HG03280 (cell line): ENCODE measurements around the gene ATP6V0A4.
"Not testable (repeated sequence)": the region's sequence is repeated elsewhere in the genome, so short reads cannot be mapped to it uniquely, and the experiment has no call there.

Source experiments
- ATAC-seq: cut with Tn5 transposase; IDR thresholded peaks from one replicate; pipeline ENCODE4 v1.9.1; 2021; ENCODE audit warnings: mild to moderate bottlenecking, moderate library complexity; ENCODE audit not compliant: unreplicated experiment

Gene ATP6V0A4

GRCh38 chr7:138705167-138705566, 92.8 kb downstream of the ATP6V0A4 start:
- ATAC-seq = no peak

DNA sequence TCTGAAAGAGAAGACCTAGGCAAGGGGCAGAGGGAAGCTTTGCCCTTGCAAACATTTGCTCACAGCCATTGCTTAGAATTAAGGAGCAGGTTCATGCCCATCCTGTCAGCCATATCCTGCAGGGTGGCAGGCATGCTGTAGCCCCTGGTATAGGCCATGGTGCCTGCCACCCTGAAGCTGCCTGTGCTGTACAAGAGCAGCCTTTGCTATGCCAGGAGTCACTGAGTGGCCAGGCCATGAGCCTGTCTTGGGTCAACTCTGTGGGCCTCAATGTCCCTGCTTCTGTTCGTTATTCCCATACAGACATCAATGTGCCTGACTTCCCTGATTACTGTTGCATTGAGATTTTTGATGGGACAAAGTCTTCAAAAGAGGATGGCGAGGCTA, 96.5 kb downstream of the ATP6V0A4 start:
- no peak for ATAC-seq

- ATAC-seq = no peak
These were observed 97.0 kb downstream of the ATP6V0A4 start, which contains the start of gene SVOPL for GRCh38 chr7:138700857-138701536. Gene SVOPL, minus strand, starts transcription at chr7:138701362. Its CDS starts 22,317 bp downstream, at chr7:138679045.

DNA sequence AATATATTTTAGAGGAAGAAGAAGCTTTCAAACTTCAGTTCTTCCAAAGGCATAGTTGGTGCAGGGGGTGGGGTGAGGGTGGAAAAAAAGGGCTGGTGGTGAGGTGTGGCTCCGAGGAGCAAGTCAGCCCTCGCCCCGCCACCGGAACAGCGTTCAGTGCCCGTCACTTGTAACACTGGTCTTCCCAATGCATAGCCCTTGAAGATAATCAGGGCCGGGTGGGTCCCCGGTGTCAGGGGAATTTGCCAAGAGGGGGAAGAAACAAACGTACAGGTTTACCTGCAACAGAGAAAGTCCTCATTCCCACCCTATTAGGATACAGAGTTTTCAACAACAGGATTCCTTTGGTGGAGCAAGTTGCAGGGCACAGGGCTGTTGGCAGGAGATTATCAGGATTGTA, 98.3 kb downstream of the ATP6V0A4 start:
- no peak for ATAC-seq

DNA sequence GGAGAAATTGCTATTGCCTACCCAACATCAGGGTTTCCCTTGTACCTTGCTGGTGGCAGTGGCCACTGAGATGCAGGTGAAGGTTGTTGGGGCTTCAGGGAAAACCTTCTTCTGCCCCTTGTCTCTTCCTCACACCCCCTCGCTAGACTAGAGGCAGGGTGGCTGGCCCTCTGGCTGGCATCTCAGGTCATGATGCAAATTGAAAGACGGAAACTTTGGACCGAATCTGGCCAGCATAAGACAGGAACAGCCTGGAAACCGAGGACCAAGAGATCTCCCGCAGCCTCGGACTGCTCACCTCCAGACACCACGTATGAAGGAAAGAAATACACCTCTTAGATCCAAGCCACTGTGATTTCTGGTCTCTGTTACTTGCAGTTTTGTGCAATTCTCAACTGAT, 99.7 kb downstream of the ATP6V0A4 start:
- ATAC-seq = no peak

- ATAC-seq = no peak
These were observed 100.3 kb downstream of the ATP6V0A4 start for GRCh38 chr7:138697535-138698182.

GRCh38 chr7:138695776-138696175, 102.2 kb downstream of the ATP6V0A4 start:
- not testable (repeated sequence) for ATAC-seq

- ATAC-seq = no peak
These were observed 102.9 kb downstream of the ATP6V0A4 start for GRCh38 chr7:138695106-138695505.

DNA sequence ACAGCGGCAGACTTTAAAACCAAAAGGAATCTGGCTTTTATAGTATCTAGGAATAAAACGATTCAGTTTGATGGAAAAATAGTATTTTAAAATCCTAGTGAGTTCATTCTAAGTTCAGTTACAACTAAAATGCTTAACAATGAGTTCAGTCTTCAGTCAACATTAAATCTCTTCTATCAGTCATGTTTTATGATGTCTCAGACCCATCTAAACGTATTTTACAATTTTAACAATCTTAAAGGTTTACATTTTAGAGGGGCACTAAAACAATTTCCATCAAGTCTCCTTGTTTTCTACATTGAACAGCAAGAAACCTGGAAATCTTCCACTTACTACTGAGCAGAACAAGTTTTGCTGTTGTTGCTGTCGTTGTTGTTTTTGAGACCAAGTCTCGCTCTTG, 106.8 kb downstream of the ATP6V0A4 start:
- ATAC-seq = no peak

GRCh38 chr7:138690495-138690894, 107.5 kb downstream of the ATP6V0A4 start:
- no peak for ATAC-seq

GRCh38 chr7:138688037-138688436, 110.0 kb downstream of the ATP6V0A4 start:
- ATAC-seq = not testable (repeated sequence)

DNA sequence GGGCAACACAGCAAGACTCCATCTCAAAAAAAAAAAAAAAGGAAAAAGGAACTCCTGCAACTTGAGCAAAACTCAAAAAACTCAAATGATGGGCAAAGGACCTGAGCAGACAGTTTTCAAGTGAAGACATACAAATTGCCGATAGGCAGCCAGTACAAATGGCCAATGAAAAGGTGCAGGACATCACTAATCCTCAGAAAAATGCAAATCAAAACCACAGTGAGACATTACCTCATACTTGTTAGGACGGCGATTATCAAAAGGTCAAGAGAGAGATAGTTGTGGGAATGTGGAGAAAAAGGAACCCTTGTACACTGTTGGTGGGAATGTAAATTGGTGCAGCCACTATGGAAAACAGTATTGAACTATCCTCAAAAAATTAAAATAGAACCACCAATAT, 113.7 kb downstream of the ATP6V0A4 start:
- no peak for ATAC-seq

- ATAC-seq = no peak
These were observed 118.2 kb downstream of the ATP6V0A4 start for GRCh38 chr7:138679793-138680192.

DNA sequence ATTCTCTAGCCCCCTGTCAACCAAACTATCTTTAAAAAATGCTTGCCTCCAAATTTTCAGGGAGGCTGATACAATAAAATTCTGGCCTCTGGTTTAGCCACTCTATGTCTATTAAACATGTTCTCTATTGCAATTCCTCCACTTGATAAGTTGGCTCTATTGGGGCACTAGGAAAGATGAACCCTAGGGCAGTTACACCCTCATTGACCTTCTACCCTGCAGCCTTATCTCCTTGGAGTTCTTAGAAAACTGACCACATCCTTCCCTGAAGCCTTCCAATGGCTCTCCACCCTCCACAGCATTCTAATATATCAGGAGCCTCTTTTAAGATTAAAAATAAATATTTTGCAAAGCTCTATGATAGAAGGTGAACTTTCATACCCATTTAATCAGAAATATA, 127.4 kb downstream of the ATP6V0A4 start:
- ATAC-seq = no peak

GRCh38 chr7:138669364-138669763, 128.6 kb downstream of the ATP6V0A4 start:
- no peak for ATAC-seq

DNA sequence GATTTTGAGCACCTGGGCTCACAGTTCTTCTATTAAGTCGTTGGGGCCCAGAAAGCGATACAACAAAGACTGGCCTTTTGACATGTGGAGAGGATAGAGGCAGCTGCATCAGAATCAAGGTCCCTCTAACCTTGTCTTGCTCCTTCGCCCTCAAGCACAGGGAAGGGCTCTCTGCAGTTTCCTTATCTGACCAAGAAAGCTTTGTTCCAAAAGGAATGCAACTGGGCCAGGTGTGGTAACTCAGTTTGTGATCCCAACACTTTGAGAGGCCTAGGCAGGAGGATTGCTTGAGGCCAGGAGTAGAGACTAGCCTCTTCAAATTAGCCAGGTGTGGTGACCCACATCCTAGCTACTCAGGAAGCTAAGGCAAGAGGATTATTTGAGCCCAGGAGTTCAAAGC, 129.1 kb downstream of the ATP6V0A4 start:
- no peak for ATAC-seq

GRCh38 chr7:138668229-138668596, 129.8 kb downstream of the ATP6V0A4 start:
- ATAC-seq = no peak

DNA sequence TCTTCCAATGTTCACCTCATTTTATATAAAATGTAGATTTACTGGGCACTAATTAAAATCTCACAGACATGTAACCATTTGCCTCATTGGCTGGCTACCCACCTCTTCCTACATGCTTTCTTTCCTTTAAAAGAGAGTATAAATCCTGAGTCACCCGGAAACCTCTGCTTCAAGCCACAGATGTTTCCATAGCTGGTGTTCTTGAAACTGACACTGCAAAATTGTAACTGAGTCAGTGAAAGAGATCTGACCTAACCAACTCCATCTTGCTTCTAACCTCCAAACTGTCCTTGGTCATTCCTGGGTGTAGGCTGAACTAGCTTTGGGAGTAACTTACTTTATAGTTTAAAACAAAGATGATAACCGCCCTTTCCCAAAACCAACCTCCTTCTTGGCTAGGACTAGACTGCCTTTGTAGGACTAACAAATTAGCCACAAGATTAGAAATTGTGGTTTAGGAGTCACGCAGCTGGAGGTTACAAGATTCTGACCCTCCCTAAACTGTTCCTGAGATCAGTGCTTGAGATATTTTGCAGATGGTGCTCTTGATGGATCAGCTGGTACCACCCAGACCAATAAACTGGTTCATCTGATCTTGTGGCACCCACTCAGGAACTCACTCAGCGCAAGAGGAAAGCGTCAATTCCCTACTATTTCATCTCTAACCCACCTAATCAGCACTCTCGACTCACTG, 130.3 kb downstream of the ATP6V0A4 start:
- no peak for ATAC-seq

GRCh38 chr7:138666385-138666784, 131.6 kb downstream of the ATP6V0A4 start:
- ATAC-seq = no peak

DNA sequence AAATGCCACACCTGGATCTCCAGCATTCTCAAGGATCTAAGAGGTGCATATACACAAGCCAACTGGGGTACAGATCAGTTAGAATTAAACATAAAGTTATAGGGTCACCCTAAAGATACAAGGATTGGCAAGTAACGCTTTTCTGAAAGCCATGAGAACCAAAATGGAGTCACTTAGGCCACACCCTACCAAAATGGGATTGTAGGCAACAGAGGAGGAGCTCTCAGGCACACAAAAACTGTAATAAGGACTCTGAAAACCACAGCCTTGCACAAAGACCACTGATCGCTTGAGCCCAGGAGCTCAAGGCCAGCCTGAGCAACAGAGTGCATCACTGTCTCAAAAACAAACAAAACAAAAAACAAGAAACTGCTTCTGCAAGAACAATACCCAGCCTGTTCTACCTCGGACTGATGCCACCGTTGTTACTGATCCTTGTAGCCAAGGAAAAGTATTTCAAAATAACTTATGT, 132.3 kb downstream of the ATP6V0A4 start:
- ATAC-seq = no peak

GRCh38 chr7:138665249-138665648, 132.7 kb downstream of the ATP6V0A4 start:
- ATAC-seq = no peak
